CD14-positive monocyte (primary cell): ENCODE measurements around the gene COQ8B. TPM values are rescaled to one million over a fixed set of nuclear protein-coding genes. Genes with fewer than 3 reads are reported as not detected.

ENCODE experiments used
- DNase-seq, 3 donors: peaks; one replicate each; pipeline ENCODE4 v3.0.0-alpha.2; 2011 to 2022
- H2AFZ ChIP-seq: 2 replicates; pipeline ENCODE4 v1.6.0; 2012; ENCODE audit warnings: mild to moderate bottlenecking, low read depth, low read length, inconsistent platforms; ENCODE audit not compliant: insufficient read depth, poor library complexity, severe bottlenecking
- H3K27ac ChIP-seq, 2 donors: 1 replicate in 1 of 2; 2 replicates in 1 of 2; pipeline ENCODE4 v1.5.1; 2012 to 2013; ENCODE audit warnings: low read length in 2 of 2, control low read depth in 1 of 2, inconsistent platforms in 1 of 2, low read depth in 1 of 2, mild to moderate bottlenecking in 1 of 2
- H3K27me3 ChIP-seq, 2 donors: one replicate each; pipeline versions ENCODE4 v1.6.0 to v1.6.1; 2011 to 2013; ENCODE audit warnings: low read length in 2 of 2; ENCODE audit not compliant: control insufficient read depth in 2 of 2, insufficient read depth in 2 of 2
- H3K36me3 ChIP-seq, 2 donors: replicated peaks in 1 of 2; 1 replicate in 1 of 2; 2 replicates in 1 of 2; pipeline versions ENCODE4 v1.5.1 to v1.6.1; 2012 to 2013; ENCODE audit warnings: low read length in 2 of 2, control low read depth in 1 of 2, inconsistent platforms in 1 of 2, mild to moderate bottlenecking in 1 of 2; ENCODE audit not compliant: insufficient read depth in 2 of 2, control insufficient read depth in 1 of 2
- H3K4me1 ChIP-seq, 2 donors: 1 replicate in 1 of 2; 2 replicates in 1 of 2; pipeline versions ENCODE4 v1.5.1 to v1.6.1; 2012 to 2013; ENCODE audit warnings: low read length in 2 of 2, control low read depth in 1 of 2, inconsistent platforms in 1 of 2, mild to moderate bottlenecking in 1 of 2, moderate library complexity in 1 of 2; ENCODE audit not compliant: insufficient read depth in 2 of 2, control insufficient read depth in 1 of 2
- H3K4me2 ChIP-seq: replicated peaks from 2 replicates; pipeline ENCODE3; 2012; ENCODE audit warnings: low read length, moderate library complexity, mild to moderate bottlenecking; ENCODE audit not compliant: poor library complexity, severe bottlenecking; ENCODE audit errors: extremely low read depth
- H3K4me3 ChIP-seq, 3 experiments: fragments of 200-600 bp in 1 of 3; sonication (generic) in 1 of 3; replicated peaks in 1 of 3; 1 replicate in 2 of 3; 2 replicates in 1 of 3; pipeline ENCODE4 v1.5.1; 2011 to 2013; ENCODE audit warnings: low read length in 3 of 3, mild to moderate bottlenecking in 3 of 3, control low read depth in 2 of 3, low read depth in 2 of 3, inconsistent platforms in 1 of 3, moderate library complexity in 1 of 3
- H3K79me2 ChIP-seq: 2 replicates; pipeline ENCODE4 v1.6.0; 2012; ENCODE audit warnings: mild to moderate bottlenecking, control low read depth, inconsistent platforms, low read length, moderate library complexity; ENCODE audit not compliant: insufficient read depth
- H3K9ac ChIP-seq: 2 replicates; pipeline ENCODE4 v1.6.0; 2017; ENCODE audit warnings: low read length, mild to moderate bottlenecking; ENCODE audit not compliant: insufficient read depth, poor library complexity, severe bottlenecking
- H3K9me3 ChIP-seq, 2 donors: replicated peaks in 1 of 2; 1 replicate in 1 of 2; 2 replicates in 1 of 2; pipeline versions ENCODE4 v1.5.1 to v1.6.1; 2012 to 2013; ENCODE audit warnings: low read length in 2 of 2, control low read depth in 1 of 2; ENCODE audit not compliant: control insufficient read depth in 1 of 2, insufficient read depth in 1 of 2
- H4K20me1 ChIP-seq: 2 replicates; pipeline ENCODE4 v1.6.0; 2012; ENCODE audit warnings: mild to moderate bottlenecking, low read length, control low read depth, moderate library complexity; ENCODE audit not compliant: insufficient read depth
- H3K27ac Mint-ChIP-seq, 7 donors: one replicate each; pipeline ENCODE4 v1.8.0; 2020; ENCODE audit warnings: mild to moderate bottlenecking in 7 of 7, mixed read lengths in 7 of 7, moderate library complexity in 6 of 7, inconsistent platforms in 2 of 7
- H3K27me3 Mint-ChIP-seq, 3 donors: one replicate each; pipeline ENCODE4 v1.8.0; 2021 to 2022; ENCODE audit warnings: low read depth in 3 of 3, mild to moderate bottlenecking in 3 of 3, mixed read lengths in 3 of 3, moderate library complexity in 3 of 3, inconsistent platforms in 1 of 3
- H3K36me3 Mint-ChIP-seq, 2 donors: one replicate each; pipeline ENCODE4 v1.8.0; 2020; ENCODE audit warnings: mixed read lengths in 2 of 2, inconsistent platforms in 1 of 2, mild to moderate bottlenecking in 1 of 2
- H3K4me1 Mint-ChIP-seq: one replicate; pipeline ENCODE4 v1.8.0; 2020; ENCODE audit warnings: mild to moderate bottlenecking, mixed read lengths
- H3K4me3 Mint-ChIP-seq, 2 donors: one replicate each; pipeline ENCODE4 v1.8.0; 2020; ENCODE audit warnings: mild to moderate bottlenecking in 2 of 2, mixed read lengths in 2 of 2, moderate library complexity in 1 of 2
- H3K9me3 Mint-ChIP-seq, 7 donors: one replicate each; pipeline ENCODE4 v1.8.0; 2020 to 2022; ENCODE audit warnings: mixed read lengths in 7 of 7, mild to moderate bottlenecking in 6 of 7, moderate library complexity in 6 of 7, inconsistent platforms in 2 of 7
- WGBS: methylation state at CpG from one replicate; pipeline ENCODE4 v1.1.5; 2013; ENCODE audit warnings: missing lambda C conversion rate; ENCODE audit not compliant: insufficient coverage; 5-methylcytosine and 5-hydroxymethylcytosine counted together
- intact Hi-C, 2 donors: fragments of 100-400 bp; cut with micrococcal nuclease; formaldehyde crosslinking; loops; one replicate each; pipeline versions ENCODE4 v1.15.0 to v1.15.1; 2023
- polyA plus RNA-seq, 3 donors: library from polyadenylated mRNA; depleted of rRNA in 1 of 3; unstranded in 2 of 3; stranded (reverse) in 1 of 3; fragments of 300-500 nt in 2 of 3; fragments of >200 nt in 1 of 3; fragmentation: Illumina TruSeq in 2 of 3; gene quantifications; 1 replicate in 2 of 3; 2 replicates in 1 of 3; pipeline ENCODE4 v1.2.3, GENCODE V29; 2012 to 2021
- TF ChIP-seq, protein P1 (sequence below): fragments of 200-600 bp; IDR thresholded peaks from one replicate; pipeline ENCODE4 v1.8.0; 2022; ENCODE audit warnings: antibody characterized with exemption, mild to moderate bottlenecking

COQ8B gene
- polyA plus RNA-seq, 3 donors, result 16.0 to 44.0 (median 23.4) TPM

DNA sequence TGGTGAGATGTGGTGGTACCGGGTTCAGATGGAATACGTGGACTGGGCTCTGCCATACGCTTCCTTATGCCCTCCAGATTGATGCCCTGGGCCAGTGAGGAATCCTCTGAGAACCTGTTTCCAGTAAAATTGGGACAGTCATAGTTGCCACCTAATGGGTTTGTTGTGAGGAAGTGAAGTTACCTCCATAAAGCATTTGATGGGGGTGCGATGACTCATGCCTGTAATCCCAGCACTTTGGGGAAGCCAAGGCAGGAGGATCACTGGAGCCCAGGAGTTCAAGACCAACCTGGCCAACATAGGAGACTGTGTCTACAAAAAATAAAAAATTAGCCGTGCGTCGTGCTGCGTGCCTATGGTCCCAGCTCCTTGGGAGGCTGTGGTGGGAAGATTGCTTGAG lies 39.1 kb upstream of the COQ8B start:
- TF ChIP-seq, protein P1, sequence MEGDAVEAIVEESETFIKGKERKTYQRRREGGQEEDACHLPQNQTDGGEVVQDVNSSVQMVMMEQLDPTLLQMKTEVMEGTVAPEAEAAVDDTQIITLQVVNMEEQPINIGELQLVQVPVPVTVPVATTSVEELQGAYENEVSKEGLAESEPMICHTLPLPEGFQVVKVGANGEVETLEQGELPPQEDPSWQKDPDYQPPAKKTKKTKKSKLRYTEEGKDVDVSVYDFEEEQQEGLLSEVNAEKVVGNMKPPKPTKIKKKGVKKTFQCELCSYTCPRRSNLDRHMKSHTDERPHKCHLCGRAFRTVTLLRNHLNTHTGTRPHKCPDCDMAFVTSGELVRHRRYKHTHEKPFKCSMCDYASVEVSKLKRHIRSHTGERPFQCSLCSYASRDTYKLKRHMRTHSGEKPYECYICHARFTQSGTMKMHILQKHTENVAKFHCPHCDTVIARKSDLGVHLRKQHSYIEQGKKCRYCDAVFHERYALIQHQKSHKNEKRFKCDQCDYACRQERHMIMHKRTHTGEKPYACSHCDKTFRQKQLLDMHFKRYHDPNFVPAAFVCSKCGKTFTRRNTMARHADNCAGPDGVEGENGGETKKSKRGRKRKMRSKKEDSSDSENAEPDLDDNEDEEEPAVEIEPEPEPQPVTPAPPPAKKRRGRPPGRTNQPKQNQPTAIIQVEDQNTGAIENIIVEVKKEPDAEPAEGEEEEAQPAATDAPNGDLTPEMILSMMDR, result no peak
- Mint-ChIP-seq H3K4me3 (no peak overlapping the region), H3K27me3 (peaks cover 0 to 5% (median 0%) of the 10 kb centered on the region in 3 donors), H3K9me3 (no peaks in the 10 kb centered on the region), H3K27ac (peak overlapping the region; percentile 78 to 99 (median 95)), H3K36me3 (peaks cover 46 to 56% of the 10 kb centered on the region in 2 donors), H3K4me1 (peaks cover 46% of the 10 kb centered on the region)
- Histone ChIP-seq H3K4me2 (peak overlapping the region; percentile 33), H3K4me3 (peak overlapping the region in 1 of 3 experiments; percentile 67), H2AFZ (no peak overlapping the region), H3K4me1 (peaks cover 55 to 62% of the 10 kb centered on the region in 2 donors), H3K79me2 (peaks cover 83% of the 10 kb centered on the region), H4K20me1 (peaks cover 54% of the 10 kb centered on the region), H3K27ac (peak overlapping the region; percentile 80 to 88), H3K27me3 (no peaks in the 10 kb centered on the region), H3K36me3 (peaks cover 37 to 54% of the 10 kb centered on the region in 2 donors), H3K9me3 (no peaks in the 10 kb centered on the region), H3K9ac (peak overlapping the region; percentile 18)
- intact Hi-C loops, result loop anchor here in 1 of 2 donors (10.0 kb wide), 1 partner anchor 49 kb away; no protein-coding TSS in a partner anchor
- peak in 2 of 3 donors; percentile 26 to 65 for DNase-seq
- WGBS, result 100% methylated on average over 6 of the region's 8 CpGs

DNA sequence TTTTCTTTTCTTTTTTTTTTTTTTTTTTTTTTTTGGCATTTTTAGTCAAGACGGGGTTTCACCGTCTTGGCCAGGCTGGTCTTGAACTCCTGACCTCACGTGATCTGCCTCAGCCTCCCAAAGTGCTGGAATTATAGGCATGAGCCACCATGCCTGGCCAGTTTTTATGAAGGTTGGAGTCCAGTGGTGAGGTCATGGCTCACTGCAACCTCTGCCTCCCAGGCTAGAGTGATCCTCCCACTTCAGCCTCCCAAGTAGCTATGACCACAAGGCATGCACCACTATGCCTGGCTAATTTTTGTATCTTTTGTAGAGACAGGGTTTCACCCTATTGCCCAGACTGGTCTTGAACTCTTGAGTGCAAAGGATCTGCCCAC lies 38.5 kb upstream of the COQ8B start:
- Histone ChIP-seq H3K9ac (peak overlapping the region; percentile 56), H3K36me3 (peaks cover 31 to 48% of the 10 kb centered on the region in 2 donors), H3K4me1 (peaks cover 55 to 63% of the 10 kb centered on the region in 2 donors), H2AFZ (no peak overlapping the region), H3K79me2 (peaks cover 79% of the 10 kb centered on the region), H3K4me2 (peak overlapping the region; percentile 33), H3K27me3 (no peaks in the 10 kb centered on the region), H3K27ac (peak overlapping the region; percentile 80 to 88), H3K4me3 (peak overlapping the region in 1 of 3 experiments; percentile 67), H4K20me1 (peaks cover 49% of the 10 kb centered on the region), H3K9me3 (no peaks in the 10 kb centered on the region)
- H3K4me1 Mint-ChIP-seq, result peaks cover 47% of the 10 kb centered on the region
- intact Hi-C loops, result loop anchor here in 1 of 2 donors (10.0 kb wide), 1 partner anchor 50 kb away; no protein-coding TSS in a partner anchor
- H3K4me3 Mint-ChIP-seq, result no peak overlapping the region
- peaks cover 0 to 5% (median 0%) of the 10 kb centered on the region in 3 donors for H3K27me3 Mint-ChIP-seq
- H3K9me3 Mint-ChIP-seq, result no peaks in the 10 kb centered on the region
- TF ChIP-seq, protein P1, result no peak
- peaks cover 40 to 50% of the 10 kb centered on the region in 2 donors for H3K36me3 Mint-ChIP-seq
- WGBS, result no CpG with 5 or more reads among the region's 3 CpGs
- H3K27ac Mint-ChIP-seq, result peak overlapping the region; percentile 91 to 99 (median 95)
- peak in 1 of 3 donors; percentile 23 for DNase-seq
